Psoas muscle (tissue), 8 donors: ENCODE results near the gene BID. TPM values are rescaled to one million over a fixed set of nuclear protein-coding genes. Genes with fewer than 3 reads are reported as not detected.

Experiments
- ATAC-seq, 4 donors: fragments of 200-7000 bp; cut with Tn5 transposase; one replicate each; pipeline ENCODE4 v1.9.1; 2020; ENCODE audit warnings: moderate library complexity in 3 of 4, mild to moderate bottlenecking in 2 of 4
- DNase-seq, 2 donors: peaks; one replicate each; pipeline ENCODE4 v3.0.0-alpha.2; 2020
- H3K27ac ChIP-seq: fragments of 200-600 bp; one replicate; pipeline ENCODE4 v1.8.0; 2022
- H3K27me3 ChIP-seq, 3 donors: fragments of 200-600 bp in 1 of 3; one replicate each; pipeline versions ENCODE4 v1.6.1 to v1.8.0; 2013 to 2022; ENCODE audit warnings: low read length in 2 of 3, mild to moderate bottlenecking in 2 of 3, moderate library complexity in 1 of 3; ENCODE audit not compliant: insufficient read depth in 3 of 3
- H3K36me3 ChIP-seq, 2 donors: fragments of 200-600 bp in 1 of 2; one replicate each; pipeline versions ENCODE4 v1.6.1 to v1.8.0; 2013 to 2022; ENCODE audit warnings: low read depth in 1 of 2, mild to moderate bottlenecking in 1 of 2, moderate library complexity in 1 of 2; ENCODE audit not compliant: insufficient read depth in 1 of 2
- H3K4me1 ChIP-seq: fragments of 200-600 bp; one replicate; pipeline ENCODE4 v1.8.0; 2022
- H3K4me3 ChIP-seq: fragments of 200-600 bp; one replicate; pipeline ENCODE4 v1.8.0; 2022; ENCODE audit warnings: mild to moderate bottlenecking
- H3K9me3 ChIP-seq: fragments of 200-600 bp; one replicate; pipeline ENCODE4 v1.8.0; 2022
- CTCF ChIP-seq: fragments of 200-600 bp; IDR thresholded peaks from one replicate; pipeline ENCODE4 v1.8.0; 2022; ENCODE audit warnings: antibody characterized with exemption
- WGBS, 3 donors: extraction: QIAGEN DNeasy Blood & Tissue Kit; methylation state at CpG; one replicate each; pipeline versions ENCODE4 v1.1.6 to v1.1.7; 2013; 5-methylcytosine and 5-hydroxymethylcytosine counted together
- intact Hi-C, 2 donors: fragments of 100-400 bp; cut with DNase I; formaldehyde crosslinking; loops; one replicate each; pipeline versions ENCODE4 v1.11.0 to v1.14.2; 2022
- polyA plus RNA-seq, 3 donors: library from polyadenylated mRNA; stranded (reverse); fragments of 200-250 nt; gene quantifications; one replicate each; pipeline ENCODE4 v1.2.3, GENCODE V29; 2013
- total RNA-seq, 4 donors: library from RNA; stranded (reverse); fragmentation: NEBNext Ultra II Directional in 2 of 4; extraction: Animal tissue kit (Norgen Biotek cat#: 25700) in 2 of 4; gene quantifications; one replicate each; pipeline versions ENCODE4 v1.2.1 to v1.2.4, GENCODE V29; 2021 to 2023
- donor health status: healthy with polysubstance abuse.
- donor health status: DM: no; HTN: no; CAD: no; lungs with moderate emphysema.
- donor health status: Bipolar disorder and iron deficiency.
- donor health status: healthy.
- donor health status: DM: yes; HTN: yes; CAD: no.
- donor health status: DM: no; HTN: no; CAD: no.
- donor health status: DM: no; HTN: no; CAD: no.
- donor health status: DM: yes; HTN: yes; CAD: no.

Gene BID
- total and polyA plus RNA-seq, 7 donors: 5.6 to 27.4 (median 9.9) TPM

- TF ChIP-seq CTCF: no peak
- H3K36me3 ChIP-seq: peaks cover 9 to 55% of the 10 kb centered on the region in 2 donors
- H3K4me1 ChIP-seq: peaks cover 11% of the 10 kb centered on the region
- H3K4me3 ChIP-seq: no peak overlapping the region
- ATAC-seq (peak; percentile 6 to 45 (median 34)), DNase-seq (no peak)
- no peaks in the 10 kb centered on the region for H3K27me3 ChIP-seq
- intact Hi-C loops: no loop called here
- 78 to 90% (median 84%) methylated on average over 13 of the region's 13 CpGs for WGBS, 3 donors
- no peaks in the 10 kb centered on the region for H3K9me3 ChIP-seq
- H3K27ac ChIP-seq: no peak overlapping the region
Measured at GRCh38 chr22:17726006-17726927, 48.0 kb downstream of the BID start.

DNA sequence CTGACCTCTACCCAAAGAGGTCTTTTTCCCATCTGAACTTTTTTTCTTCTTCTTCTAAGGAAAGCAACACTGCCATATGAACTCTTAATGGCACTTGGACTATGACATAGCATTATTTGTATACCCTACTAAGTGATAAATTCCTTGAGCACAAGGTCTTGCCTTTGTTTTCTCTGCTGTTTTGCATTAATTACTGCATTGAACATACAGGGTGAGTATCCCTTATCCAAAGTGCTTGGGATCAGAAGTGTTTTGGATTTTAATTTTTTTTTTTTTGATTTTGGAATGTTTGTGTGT lies 48.8 kb downstream of the BID start:
- Histone ChIP-seq H3K4me1 (peaks cover 11% of the 10 kb centered on the region), H3K27ac (peak overlapping the region; percentile 69), H3K4me3 (no peak overlapping the region), H3K9me3 (no peaks in the 10 kb centered on the region), H3K36me3 (peaks cover 9 to 47% of the 10 kb centered on the region in 2 donors), H3K27me3 (no peaks in the 10 kb centered on the region)
- DNase-seq (no peak), ATAC-seq (no peak)
- TF ChIP-seq CTCF: no peak
- intact Hi-C loops: no loop called here

DNA sequence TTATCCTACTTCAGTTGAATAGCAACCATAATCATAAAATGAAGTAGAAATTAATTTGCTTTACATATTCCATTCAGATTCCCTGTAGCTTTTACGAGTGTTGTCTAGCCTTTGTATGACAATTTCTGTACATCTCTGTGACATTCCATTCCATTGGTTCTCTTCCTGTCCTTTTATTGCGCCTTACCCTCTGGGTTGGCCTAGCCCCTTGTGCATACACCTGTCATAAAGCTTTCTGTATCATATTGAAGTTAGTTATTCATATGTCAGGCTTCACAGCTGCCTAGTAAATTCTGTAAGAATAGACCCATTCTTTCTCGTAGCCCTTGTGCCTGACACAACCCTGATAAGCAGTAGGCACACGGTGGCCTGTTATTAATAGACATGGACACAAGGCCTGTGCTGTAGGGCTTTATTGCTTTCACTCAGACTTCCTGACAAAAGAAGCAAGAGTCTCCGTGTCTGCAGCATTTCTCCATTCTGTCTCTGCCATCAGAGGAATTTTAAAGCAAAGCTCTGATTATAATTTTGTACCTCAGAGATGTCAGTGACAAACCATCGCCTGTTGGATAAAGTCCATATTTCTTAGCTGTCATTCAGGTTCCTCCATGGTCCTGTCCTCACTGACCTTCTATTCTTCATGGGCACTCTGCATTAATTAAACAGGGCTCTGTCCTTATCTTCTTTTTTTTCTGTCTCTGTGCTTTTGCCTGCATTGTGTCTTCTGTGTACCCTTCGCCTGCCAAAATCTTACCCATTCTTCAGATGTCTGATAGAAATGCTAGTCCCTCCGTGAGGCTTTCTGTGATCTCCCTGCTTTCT lies 49.4 kb downstream of the BID start:
- Histone ChIP-seq H3K27ac (peak overlapping the region; percentile 69), H3K4me1 (peaks cover 11% of the 10 kb centered on the region), H3K27me3 (no peaks in the 10 kb centered on the region), H3K9me3 (no peaks in the 10 kb centered on the region), H3K36me3 (peaks cover 9 to 42% of the 10 kb centered on the region in 2 donors), H3K4me3 (no peak overlapping the region)
- intact Hi-C loops: no loop called here
- TF ChIP-seq CTCF: no peak
- no peak for DNase-seq
- peak; percentile 67 to 84 (median 76) for ATAC-seq
- WGBS, 3 donors: 49 to 59% (median 55%) methylated on average over 8 of the region's 8 CpGs

DNA sequence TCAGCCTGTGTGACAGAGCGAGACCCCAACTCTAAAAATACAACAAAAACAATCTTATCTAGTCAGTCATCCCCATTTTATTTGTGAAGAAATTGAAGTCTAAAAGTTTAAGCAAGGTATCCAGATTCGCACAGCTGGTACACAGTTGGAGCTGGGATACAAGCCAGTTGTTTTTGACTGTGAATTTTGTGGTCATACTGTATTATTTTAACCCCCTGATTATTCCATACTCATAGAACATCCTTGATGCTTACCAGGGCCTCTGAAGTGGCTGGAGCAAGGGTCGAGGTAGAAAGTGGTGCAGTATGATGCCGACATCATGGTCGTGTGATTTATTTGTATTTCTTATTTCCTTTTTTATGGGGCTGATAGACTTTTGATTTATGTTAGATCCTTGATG lies 50.0 kb downstream of the BID start:
- TF ChIP-seq CTCF: no peak
- H3K4me1 ChIP-seq: peaks cover 11% of the 10 kb centered on the region
- intact Hi-C loops: no loop called here

More for the DNA sequence above, 50.0 kb downstream of the BID start:
- 75 to 81% (median 79%) methylated on average over 5 of the region's 5 CpGs for WGBS, 3 donors
- Histone ChIP-seq H3K9me3 (no peaks in the 10 kb centered on the region), H3K4me3 (no peak overlapping the region), H3K36me3 (peaks cover 4 to 35% of the 10 kb centered on the region in 2 donors), H3K27me3 (no peaks in the 10 kb centered on the region), H3K27ac (peak overlapping the region; percentile 69)
- DNase-seq (no peak), ATAC-seq (no peak)
